ENCODE results near the gene TRIM17.

- TF ChIP-seq CTCF (conservative IDR thresholded peaks at IDR 0.05) (no peak), EZH2 (IDR thresholded peaks at IDR 0.05; ENCODE audit: low read depth) (no peak)
Measured at GRCh38 chr1:228411548-228412430, 4.9 kb downstream of the TRIM17 start.
